Neural progenitor cell (in vitro differentiated cells): ENCODE measurements around the gene NANP.

Experiments used
- EZH2 ChIP-seq: fragments of 200-600 bp; sonication (generic); IDR thresholded peaks from 2 replicates; pipeline ENCODE4 v1.6.1; 2017; ENCODE audit warnings: antibody characterized with exemption, mild to moderate bottlenecking, moderate library complexity
- TF ChIP-seq, protein P1 (sequence below): fragments of 200-600 bp; sonication (generic); IDR thresholded peaks from 2 replicates; pipeline ENCODE4 v1.5.1; 2017; ENCODE audit warnings: antibody characterized with exemption, mild to moderate bottlenecking

DNA sequence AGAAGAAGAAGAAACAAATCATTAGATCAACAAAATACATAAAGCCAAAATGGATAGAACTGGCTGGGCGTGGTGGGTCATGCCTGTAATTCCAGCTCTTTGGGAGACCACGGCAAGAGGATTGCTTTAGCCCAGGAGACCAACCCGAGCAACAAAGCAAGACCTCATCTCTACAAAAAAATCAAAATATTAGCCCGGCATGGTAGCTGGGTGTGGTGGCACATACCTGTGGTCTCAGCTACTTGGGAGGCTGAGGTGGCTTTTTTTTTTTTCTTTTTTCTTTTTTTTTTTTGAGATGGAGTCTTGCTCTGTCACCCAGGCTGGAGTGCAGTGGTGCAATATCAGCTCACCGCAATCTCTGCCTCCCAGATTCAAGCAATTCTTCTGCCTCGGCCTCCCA is 59.9 kb downstream of the NANP start:
- TF ChIP-seq, protein P1, sequence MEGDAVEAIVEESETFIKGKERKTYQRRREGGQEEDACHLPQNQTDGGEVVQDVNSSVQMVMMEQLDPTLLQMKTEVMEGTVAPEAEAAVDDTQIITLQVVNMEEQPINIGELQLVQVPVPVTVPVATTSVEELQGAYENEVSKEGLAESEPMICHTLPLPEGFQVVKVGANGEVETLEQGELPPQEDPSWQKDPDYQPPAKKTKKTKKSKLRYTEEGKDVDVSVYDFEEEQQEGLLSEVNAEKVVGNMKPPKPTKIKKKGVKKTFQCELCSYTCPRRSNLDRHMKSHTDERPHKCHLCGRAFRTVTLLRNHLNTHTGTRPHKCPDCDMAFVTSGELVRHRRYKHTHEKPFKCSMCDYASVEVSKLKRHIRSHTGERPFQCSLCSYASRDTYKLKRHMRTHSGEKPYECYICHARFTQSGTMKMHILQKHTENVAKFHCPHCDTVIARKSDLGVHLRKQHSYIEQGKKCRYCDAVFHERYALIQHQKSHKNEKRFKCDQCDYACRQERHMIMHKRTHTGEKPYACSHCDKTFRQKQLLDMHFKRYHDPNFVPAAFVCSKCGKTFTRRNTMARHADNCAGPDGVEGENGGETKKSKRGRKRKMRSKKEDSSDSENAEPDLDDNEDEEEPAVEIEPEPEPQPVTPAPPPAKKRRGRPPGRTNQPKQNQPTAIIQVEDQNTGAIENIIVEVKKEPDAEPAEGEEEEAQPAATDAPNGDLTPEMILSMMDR, result no peak
- no peak for TF ChIP-seq EZH2
